GM13977 (cell line): ENCODE measurements around the gene FOXJ3.

ENCODE experiments used
- DNase-seq: peaks from one replicate; pipeline ENCODE4 v3.0.0; 2012; ENCODE audit warnings: low spot score
- in situ Hi-C: fragments of 300-500 bp; cut with MboI; formaldehyde crosslinking; loops from one replicate; pipeline ENCODE4 v1.12.0; 2022; ENCODE audit warnings: low sequenced_read_pairs, low pct_unique_long_range_greater_than_20kb, mixed read lengths, inconsistent platforms; ENCODE audit not compliant: unreplicated experiment
- TF ChIP-seq, protein P1 (sequence below): IDR thresholded peaks from 2 replicates; pipeline ENCODE4 v1.5.1; 2012; ENCODE audit warnings: mild to moderate bottlenecking, control low read depth; ENCODE audit not compliant: insufficient read depth; ENCODE audit errors: extremely low read depth, missing control alignments

Gene FOXJ3

DNA sequence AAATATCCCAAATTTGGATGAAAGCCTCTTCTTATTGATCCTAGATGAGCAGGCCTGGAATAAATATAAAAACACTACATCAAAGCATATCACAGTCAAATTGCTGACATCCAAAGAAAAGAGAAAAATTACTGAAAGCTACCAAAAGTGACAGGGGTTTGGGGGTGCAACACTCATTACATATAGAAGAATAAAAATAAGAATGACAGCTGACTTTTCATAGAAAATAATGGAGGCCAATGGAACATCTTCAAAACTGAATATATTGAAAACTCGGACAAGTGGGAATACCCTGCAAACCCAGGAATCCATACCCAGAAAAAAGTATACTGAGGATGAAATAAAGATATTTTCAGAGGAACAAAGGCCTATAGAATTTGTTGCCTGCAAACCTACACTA is 84.0 kb downstream of the FOXJ3 start:
- DNase-seq: no peak
- TF ChIP-seq, protein P1, sequence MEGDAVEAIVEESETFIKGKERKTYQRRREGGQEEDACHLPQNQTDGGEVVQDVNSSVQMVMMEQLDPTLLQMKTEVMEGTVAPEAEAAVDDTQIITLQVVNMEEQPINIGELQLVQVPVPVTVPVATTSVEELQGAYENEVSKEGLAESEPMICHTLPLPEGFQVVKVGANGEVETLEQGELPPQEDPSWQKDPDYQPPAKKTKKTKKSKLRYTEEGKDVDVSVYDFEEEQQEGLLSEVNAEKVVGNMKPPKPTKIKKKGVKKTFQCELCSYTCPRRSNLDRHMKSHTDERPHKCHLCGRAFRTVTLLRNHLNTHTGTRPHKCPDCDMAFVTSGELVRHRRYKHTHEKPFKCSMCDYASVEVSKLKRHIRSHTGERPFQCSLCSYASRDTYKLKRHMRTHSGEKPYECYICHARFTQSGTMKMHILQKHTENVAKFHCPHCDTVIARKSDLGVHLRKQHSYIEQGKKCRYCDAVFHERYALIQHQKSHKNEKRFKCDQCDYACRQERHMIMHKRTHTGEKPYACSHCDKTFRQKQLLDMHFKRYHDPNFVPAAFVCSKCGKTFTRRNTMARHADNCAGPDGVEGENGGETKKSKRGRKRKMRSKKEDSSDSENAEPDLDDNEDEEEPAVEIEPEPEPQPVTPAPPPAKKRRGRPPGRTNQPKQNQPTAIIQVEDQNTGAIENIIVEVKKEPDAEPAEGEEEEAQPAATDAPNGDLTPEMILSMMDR: no peak
- in situ Hi-C loops: no loop called here

DNA sequence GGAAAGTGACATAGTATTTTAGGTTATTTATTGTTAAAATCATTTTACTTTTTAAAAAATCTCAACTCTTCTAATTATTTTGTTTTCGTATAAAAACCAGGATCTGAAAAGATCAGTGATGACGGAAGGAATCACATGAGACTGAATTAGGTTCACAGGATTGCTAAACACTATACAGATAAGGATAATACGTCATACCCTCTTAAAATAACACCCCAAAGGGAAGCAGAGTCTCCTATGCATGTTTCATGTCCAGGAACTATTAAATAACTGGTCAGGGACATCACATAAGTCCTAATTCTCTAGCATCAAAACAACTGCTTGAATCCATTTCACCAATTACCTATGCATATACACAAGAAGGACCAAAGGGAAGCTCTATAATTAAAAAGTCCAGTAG is 84.9 kb downstream of the FOXJ3 start:
- TF ChIP-seq, protein P1: no peak
- no peak for DNase-seq
- in situ Hi-C loops: no loop called here

DNA sequence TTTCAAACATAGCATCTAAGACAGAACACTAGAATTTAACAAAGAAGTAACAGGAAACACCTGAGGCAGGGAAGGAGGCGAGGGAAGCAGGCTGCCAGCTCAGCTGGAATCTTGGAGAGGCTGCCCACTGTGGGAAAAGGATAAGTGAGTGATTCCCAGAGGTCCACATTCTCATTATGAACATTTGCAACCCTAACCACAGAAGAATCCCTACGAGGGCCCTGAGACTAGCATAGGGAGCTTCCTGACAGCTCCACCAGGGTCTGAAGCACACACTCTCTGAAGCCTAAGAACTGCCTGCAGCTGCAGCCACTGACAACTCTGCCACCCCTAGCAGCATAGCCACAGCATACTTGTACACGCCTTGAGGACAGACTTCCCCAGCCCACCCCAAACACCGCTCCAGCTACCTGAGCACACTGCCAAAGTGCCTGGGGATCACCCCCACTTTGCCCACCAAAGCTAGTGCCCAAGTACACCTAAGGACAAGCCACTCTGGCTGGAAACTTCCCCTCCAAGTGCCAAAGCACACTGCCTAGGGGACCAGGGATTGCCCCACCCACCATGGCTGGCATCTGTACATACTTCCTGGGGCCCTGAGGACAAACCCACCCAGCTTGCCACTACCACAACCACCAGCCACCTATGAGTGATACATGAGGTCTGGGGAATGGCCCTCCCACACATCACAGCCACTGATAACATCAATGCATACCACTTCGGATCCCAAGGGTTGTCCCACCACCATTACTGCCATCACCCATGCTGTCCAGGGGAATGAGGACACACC is 93.9 kb downstream of the FOXJ3 start:
- TF ChIP-seq, protein P1: no peak
- DNase-seq: no peak
- in situ Hi-C loops: no loop called here

DNA sequence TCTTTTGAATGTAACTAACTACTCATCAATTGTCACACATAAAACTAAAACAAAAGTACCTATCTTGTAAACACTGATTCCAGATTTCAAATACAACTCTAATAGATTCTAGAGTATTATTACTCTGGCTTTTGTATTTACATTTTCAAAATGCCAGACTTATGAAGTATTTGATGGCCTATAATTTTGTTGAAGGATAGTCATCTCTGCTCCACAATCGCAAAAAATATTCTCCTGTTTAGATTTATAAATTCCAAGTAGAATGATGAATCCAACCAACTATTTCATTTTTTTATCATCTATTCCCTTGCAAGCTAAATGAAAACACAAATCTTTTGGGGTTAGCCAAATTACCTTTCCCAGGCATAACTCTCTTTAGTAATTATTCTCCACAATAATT is 95.5 kb downstream of the FOXJ3 start:
- in situ Hi-C loops: no loop called here
- no peak for DNase-seq
- TF ChIP-seq, protein P1: no peak

DNA sequence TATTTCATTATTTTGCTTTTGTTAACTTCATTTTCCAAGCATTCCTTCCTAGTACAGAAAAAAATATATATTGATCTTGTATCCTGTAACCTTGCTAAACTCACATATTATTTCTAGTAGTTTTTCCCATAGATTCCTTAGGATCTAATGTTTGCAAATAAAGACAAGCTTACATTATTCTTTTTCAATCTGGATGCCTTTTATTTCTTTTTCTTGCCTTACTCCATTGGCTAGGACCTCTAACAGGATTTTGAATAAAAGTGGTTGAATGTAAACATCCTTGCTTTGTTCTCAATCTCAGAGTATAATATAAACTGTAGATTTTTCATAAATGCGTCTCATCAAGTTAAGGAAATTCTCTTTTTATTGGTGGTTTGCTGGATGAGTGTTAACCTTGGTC is 96.0 kb downstream of the FOXJ3 start:
- TF ChIP-seq, protein P1: no peak
- in situ Hi-C loops: no loop called here

DNA sequence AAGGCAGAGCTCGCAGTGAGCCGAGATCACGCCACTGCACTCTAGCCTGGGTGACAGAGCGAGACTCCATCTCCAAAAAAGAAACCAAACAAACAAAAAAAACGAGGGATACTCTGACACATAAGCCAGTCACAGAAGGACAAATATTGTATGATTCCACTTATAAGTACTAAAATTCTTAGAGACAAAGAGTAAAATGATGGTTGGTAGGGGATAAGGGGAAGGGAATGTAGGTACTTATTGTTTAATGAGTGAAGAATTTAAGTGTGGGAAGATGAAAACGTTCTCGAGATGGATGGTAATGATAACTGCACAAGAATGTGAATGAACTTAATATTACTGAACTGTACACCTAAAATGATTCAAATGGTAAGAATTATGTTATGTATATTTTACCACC is 103.8 kb downstream of the FOXJ3 start:
- in situ Hi-C loops: no loop called here
- TF ChIP-seq, protein P1: no peak
- DNase-seq: no peak

More for the DNA sequence above, 96.0 kb downstream of the FOXJ3 start:
- DNase-seq: no peak

DNA sequence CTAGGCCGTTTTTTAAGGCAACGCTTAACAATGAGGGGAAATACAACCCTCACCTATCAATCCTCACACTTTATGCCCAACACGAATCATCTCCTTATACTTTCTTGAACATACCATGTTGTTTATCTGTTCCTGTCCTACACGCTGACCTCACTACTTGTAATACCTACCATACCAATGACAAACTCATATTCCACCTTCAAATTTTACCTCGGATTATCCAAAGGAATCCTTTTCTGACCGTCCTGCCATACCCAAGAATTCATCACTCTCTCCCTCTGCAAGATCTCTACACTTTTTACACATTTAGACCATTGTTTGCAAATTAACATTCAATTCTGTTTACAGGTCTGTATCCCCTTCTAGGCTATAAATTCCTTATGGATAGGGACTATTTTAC is 106.1 kb downstream of the FOXJ3 start:
- TF ChIP-seq, protein P1: no peak
- in situ Hi-C loops: no loop called here
- no peak for DNase-seq
